H54 (cell line): Measurements from ENCODE around the gene MMP17.

ENCODE experiments used
- DNase-seq: peaks from one replicate; pipeline ENCODE4 v3.0.0; 2011; ENCODE audit warnings: low spot score, mixed read lengths; ENCODE audit not compliant: insufficient read length
- FAIRE-seq: peaks from 3 replicates; lab custom pipeline; 2011; peaks lifted over from hg19 to GRCh38; lab: Jason Lieb, UNC
- POLR2A ChIP-seq: IDR thresholded peaks from 2 replicates; pipeline ENCODE4 v1.6.1; 2011; ENCODE audit warnings: low read depth, mild to moderate bottlenecking, low read length

MMP17 gene

GRCh38 chr12:131810726-131811125 lies 17.5 kb upstream of the MMP17 start:
- TF ChIP-seq POLR2A = no peak
- FAIRE-seq (no peak), DNase-seq (no peak)

- DNase-seq (no peak), FAIRE-seq (no peak)
- no peak for TF ChIP-seq POLR2A
Measured at GRCh38 chr12:131815131-131815530, 13.1 kb upstream of the MMP17 start.

GRCh38 chr12:131816495-131816894 lies 11.7 kb upstream of the MMP17 start:
- no peak for DNase-seq
- no peak for FAIRE-seq
- TF ChIP-seq POLR2A = no peak

GRCh38 chr12:131817241-131817640 lies 11.0 kb upstream of the MMP17 start:
- no peak for FAIRE-seq
- DNase-seq = no peak
- TF ChIP-seq POLR2A = no peak

DNA sequence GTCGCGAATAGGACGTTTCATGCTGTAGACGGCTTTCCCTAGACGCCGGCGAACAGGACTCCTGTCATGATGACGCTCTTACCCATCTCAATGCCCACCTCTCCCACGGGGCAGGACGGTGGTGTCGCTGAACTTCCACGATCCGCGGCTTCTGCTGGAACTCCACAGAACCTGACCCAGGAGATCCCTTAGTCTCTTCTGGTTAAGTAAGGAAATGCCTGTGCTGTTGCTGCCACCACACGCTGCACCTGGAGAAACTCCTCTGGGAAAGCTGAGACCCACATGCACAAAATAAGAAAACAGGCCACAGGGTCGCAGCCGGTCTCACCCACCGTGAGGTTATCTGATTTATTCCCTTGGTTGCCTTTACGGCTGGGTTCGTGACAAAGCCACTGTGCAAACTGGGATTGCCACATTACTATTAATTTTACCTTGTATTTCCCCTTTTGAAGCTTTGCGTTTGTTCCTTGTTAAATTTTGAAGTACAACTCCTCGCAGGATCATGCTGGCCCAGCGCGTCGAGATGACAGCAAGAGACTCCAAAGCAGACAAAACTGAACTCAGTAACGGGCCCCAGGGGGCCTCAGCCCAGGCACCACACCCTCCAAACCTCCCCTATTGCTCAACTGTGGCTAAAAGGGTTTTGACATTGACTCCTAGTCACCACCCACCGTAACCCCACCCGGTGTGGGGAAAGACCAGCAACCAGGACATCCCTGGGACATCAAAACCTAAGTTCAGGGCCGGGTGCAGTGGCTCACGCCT lies 9.2 kb upstream of the MMP17 start:
- FAIRE-seq (no peak), DNase-seq (no peak)
- TF ChIP-seq POLR2A = no peak

DNA sequence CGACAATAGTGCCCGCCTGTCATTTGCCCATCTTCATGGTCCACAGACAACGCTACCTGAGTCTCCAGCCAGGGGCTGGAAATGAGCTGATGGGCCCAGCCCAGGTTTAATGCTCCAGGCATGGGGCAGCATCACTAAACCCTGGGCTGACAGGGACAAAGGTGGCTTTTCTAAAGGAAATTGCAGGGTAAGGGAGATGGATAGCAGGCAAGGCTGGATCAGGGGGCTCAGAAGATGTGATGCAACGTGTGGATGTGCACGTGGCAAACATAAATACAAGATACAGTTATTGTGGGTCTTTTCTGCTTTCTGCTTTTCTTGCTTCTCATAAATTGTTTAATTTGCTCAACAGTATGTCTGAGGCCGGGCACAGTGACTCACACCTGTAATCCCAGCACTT lies 3.7 kb upstream of the MMP17 start:
- TF ChIP-seq POLR2A = no peak
- no peak for FAIRE-seq
- no peak for DNase-seq

- TF ChIP-seq POLR2A = no peak
- no peak for FAIRE-seq
- DNase-seq = no peak
Measured at GRCh38 chr12:131825146-131825892, 2.9 kb upstream of the MMP17 start.

DNA sequence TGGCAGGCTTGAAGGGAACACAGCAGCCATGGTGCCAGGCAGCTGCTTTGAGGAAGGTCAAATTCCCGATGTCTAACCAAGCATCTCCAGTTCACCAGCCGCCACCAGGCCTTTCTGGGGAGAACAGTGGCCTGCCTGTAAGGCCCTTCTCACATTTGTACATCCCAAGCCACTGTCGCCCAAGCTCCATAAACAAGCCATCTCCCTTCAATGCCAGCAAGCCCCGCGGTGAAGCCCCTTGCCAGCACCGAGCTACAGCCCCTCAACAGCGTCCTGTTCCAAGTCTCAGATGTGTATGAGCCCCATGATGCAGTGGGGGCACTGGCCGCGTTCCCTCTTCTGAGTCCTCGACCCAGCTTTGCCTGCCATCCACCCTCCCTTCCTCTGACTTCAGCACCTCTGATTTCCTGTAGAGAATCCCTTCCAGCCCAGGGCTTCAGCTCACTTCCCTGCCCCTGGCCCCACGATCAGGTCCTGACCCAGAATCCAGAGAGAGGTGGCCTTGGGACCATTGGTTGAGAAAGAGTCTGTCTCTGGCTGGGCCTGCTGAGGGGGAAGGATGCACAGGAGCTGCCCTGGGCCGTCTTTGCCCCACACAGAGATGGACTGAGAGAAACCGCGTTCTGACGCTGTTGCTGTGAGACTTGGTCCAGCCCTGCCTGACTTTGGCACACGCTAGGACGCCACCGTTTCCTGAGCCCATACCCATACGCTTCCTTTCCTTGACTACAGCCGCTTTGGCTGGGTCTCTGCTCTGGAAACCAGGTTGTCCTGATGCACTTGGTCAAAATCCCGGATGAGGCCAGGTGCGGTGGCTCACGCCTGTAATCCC lies 1.9 kb upstream of the MMP17 start:
- DNase-seq (no peak), FAIRE-seq (no peak)
- no peak for TF ChIP-seq POLR2A

DNA sequence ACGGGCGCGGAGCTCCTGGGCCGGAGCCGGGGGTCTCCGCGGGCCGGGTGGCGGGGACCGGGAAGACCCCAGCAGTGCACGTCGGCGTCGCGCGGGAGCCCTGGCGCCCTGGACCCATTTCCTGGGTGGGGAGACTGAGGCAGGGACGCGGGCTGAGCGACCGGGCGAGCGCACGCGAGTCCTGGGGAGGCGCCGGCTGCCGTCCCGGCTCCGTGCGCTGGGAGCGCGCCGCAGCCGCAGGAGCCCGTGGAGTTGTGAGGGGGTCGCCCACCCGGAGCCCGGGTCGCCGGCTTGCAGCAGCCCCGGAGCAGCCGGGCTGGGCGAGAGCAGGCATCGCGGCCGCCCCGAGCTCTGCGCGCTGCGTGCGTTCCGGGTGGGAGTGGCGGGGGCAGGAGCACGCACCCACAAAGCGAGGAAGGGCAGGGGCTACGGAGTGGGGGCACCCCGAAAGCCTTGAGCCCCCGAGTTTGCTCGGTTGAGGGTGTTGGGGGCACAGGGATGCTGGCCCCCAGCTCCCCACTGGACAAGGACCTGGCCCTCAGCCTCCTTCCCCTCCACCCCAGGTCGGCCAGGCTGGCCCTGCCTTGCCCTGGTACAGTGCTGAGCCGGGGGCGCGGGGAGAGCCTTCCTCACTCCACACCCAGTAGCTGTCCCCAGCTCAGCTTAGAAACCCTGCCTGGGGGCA lies 620 bp downstream of the MMP17 start:
- DNase-seq = no peak
- FAIRE-seq = no peak
- no peak for TF ChIP-seq POLR2A

DNA sequence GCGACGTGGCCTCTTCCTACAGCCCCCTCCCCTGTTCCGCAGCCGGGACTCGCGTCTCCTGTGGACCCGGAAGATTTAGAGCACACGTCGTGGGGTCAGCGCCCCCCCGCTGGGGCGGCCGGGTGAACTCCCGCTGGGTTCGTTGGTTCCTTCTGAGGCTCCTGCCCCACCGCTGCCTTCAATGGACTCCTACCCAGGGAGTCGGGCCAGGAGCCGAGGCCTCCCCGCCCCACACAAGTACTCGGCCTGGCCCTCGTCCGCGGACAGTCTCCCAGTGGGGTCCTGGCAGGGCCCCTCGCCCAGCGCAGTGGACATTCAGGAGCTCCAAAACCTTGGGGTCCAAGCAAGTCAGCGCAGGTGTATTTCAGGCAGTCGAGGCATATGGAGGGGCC lies 1.2 kb downstream of the MMP17 start:
- FAIRE-seq (no peak), DNase-seq (no peak)
- TF ChIP-seq POLR2A = no peak

- no peak for TF ChIP-seq POLR2A
- no peak for DNase-seq
- FAIRE-seq = no peak
Measured at GRCh38 chr12:131829791-131830334, 1.7 kb downstream of the MMP17 start.

DNA sequence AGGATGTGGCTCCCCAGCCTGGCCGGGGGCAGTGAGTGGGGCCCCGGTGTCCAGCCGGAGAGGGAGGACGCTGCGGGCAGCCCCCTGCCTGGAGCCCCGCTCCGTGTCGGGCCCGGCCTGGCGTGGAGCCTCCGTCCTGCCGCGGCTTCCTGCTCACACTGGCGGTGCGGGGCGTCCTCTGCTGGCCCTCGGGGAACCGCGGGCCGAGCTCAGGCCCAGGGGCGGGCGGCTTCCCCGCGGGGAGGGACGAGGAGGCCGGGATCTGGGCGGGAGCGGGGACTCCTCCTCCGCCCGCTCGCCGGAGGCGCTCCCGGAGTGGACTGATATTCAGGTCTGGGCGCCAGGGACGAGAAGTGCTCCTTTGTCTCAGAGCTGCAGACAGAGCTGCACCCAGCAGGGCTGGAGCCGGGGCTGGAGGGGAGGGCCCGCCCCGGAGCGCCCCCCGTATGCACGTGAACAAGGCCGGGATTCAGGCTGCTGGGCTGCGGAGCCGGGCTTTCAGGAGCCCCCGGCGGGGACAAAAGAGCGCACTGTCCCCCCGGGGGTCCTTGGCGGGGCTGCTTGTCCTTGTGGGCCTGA lies 2.2 kb downstream of the MMP17 start:
- FAIRE-seq (no peak), DNase-seq (peak; percentile 88)
- TF ChIP-seq POLR2A = peak; percentile 33; the same call in 1 of the 2 replicates
